Activated naive CD4-positive, alpha-beta T cell treated with anti-CD3 and anti-CD28 coated beads for 36 hours (primary cell): ENCODE data around the gene LMBR1. TPM values are rescaled to one million over a fixed set of nuclear protein-coding genes. Genes with fewer than 3 reads are reported as not detected.

ENCODE experiments used
- CTCF ChIA-PET: fragments of 350-600 bp; sonication (Branson Sonifier 250); formaldehyde crosslinking; loops from one replicate; lab custom pipeline; 2021; ENCODE audit warnings: antibody characterized with exemption; lab: Charles Lee
- DNase-seq: peaks from one replicate; pipeline ENCODE4 v3.0.0-alpha.2; 2020
- H3K27ac Mint-ChIP-seq: one replicate; pipeline ENCODE4 v1.8.0; 2021; ENCODE audit warnings: mild to moderate bottlenecking, mixed read lengths
- H3K27me3 Mint-ChIP-seq: one replicate; pipeline ENCODE4 v1.8.0; 2021; ENCODE audit warnings: low read depth, mixed read lengths
- H3K36me3 Mint-ChIP-seq: one replicate; pipeline ENCODE4 v1.8.0; 2021; ENCODE audit warnings: low read depth, mixed read lengths
- H3K4me1 Mint-ChIP-seq: one replicate; pipeline ENCODE4 v1.8.0; 2021; ENCODE audit warnings: low read depth, mixed read lengths
- H3K4me3 Mint-ChIP-seq: one replicate; pipeline ENCODE4 v1.8.0; 2021; ENCODE audit warnings: mild to moderate bottlenecking, moderate library complexity, mixed read lengths
- H3K9me3 Mint-ChIP-seq: one replicate; pipeline ENCODE4 v1.8.0; 2021; ENCODE audit warnings: mixed read lengths
- intact Hi-C: fragments of 100-400 bp; cut with micrococcal nuclease; formaldehyde crosslinking; loops from one replicate; pipeline ENCODE4 v1.15.1; 2023
- total RNA-seq, 2 experiments: library from RNA; stranded (reverse); gene quantifications; one replicate each; pipeline ENCODE4 v1.2.3, GENCODE V29; 2021

LMBR1 gene
- total RNA-seq, 2 experiments from 2014 or later, result 25.2 to 33.8 TPM

DNA sequence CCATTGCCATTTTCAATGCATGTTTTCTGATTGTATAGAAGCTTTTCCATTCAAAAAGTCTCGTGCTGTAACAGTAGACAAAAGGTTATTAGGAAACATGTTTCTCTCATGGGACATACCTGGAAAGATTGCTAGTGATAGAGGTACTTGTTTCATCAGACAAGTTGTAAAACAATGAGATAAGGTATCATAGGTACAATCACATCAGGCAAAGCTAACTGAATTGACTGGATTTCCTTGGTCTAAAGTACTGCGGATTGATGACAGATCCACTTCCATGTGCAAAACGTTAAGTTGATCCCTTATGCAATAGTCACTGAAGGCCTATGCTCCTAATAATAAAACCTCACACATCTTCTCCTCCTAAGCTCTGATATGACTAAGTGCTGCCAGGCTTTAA, 258.9 kb downstream of the LMBR1 start:
- no peaks in the 10 kb centered on the region for H3K4me1 Mint-ChIP-seq
- peaks cover 4% of the 10 kb centered on the region for H3K27me3 Mint-ChIP-seq
- DNase-seq, result no peak
- intact Hi-C loops, result no loop called here
- CTCF ChIA-PET, result interaction anchor here (1.4 kb wide), 1 partner anchor 19 kb away, joined by 4 read pairs; no protein-coding TSS in a partner anchor
- H3K36me3 Mint-ChIP-seq, result peaks cover 2% of the 10 kb centered on the region
- peaks cover 3% of the 10 kb centered on the region for H3K9me3 Mint-ChIP-seq
- H3K4me3 Mint-ChIP-seq, result no peak overlapping the region
- no peak overlapping the region for H3K27ac Mint-ChIP-seq

DNA sequence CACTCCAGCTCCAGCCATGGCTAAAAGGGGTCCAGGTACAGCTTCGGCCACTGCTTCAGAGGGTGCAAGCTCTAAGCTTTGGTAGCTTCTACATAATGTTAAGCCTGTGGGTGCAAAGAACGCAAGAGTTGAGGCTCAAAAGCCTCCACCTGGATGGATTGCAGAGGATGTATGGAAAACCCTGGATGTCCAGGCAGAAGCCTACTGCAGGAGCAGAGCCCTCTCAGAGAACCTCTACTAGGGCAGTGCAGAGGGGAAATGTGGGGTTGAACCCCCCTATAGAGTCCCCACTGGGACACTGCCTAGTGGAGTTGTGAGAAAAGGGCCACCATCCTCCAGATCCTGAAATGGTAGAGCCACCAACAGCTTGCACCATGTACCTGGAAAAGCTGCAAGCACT, 263.1 kb downstream of the LMBR1 start:
- no peak for DNase-seq
- H3K4me1 Mint-ChIP-seq, result no peaks in the 10 kb centered on the region
- no peak overlapping the region for H3K27ac Mint-ChIP-seq
- H3K36me3 Mint-ChIP-seq, result peaks cover 1% of the 10 kb centered on the region
- H3K27me3 Mint-ChIP-seq, result peaks cover 2% of the 10 kb centered on the region
- peaks cover 15% of the 10 kb centered on the region for H3K9me3 Mint-ChIP-seq
- CTCF ChIA-PET, result no interaction called here
- no peak overlapping the region for H3K4me3 Mint-ChIP-seq
- intact Hi-C loops, result no loop called here

DNA sequence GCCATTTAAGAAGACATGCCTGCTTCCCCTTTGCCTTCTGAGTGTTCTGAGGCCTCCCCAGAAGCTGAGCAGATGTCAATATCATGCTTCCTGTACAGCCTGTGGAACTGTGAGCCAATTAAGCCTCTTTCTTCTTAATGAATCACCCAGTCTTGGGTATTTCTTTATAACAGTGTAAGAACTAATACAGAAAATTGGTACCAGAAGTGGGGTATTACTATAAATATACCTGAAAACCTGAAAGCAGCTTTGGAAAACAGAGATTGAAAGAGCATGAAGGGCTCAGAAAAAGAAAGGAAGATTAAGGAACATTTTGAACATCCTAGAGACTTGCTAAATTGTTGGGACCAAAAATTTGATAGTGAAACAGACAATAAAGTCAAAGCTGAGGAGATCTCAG, 264.4 kb downstream of the LMBR1 start:
- no peak for DNase-seq
- no peak overlapping the region for H3K4me3 Mint-ChIP-seq
- no peaks in the 10 kb centered on the region for H3K4me1 Mint-ChIP-seq
- intact Hi-C loops, result no loop called here
- H3K36me3 Mint-ChIP-seq, result peaks cover 1% of the 10 kb centered on the region
- H3K27ac Mint-ChIP-seq, result no peak overlapping the region
- H3K9me3 Mint-ChIP-seq, result peaks cover 15% of the 10 kb centered on the region
- peaks cover 4% of the 10 kb centered on the region for H3K27me3 Mint-ChIP-seq
- CTCF ChIA-PET, result no interaction called here

Other genes starting within 250 kb of the LMBR1 start
- gene NOM1, start 56.5 kb upstream of the LMBR1 start, total RNA-seq, result 10 to 100 TPM; 26.0 to 28.3 TPM
- under 1 TPM in 1 of 2 experiments, not detected in 1; 0.10 TPM for gene MNX1, start 117.5 kb upstream of the LMBR1 start, total RNA-seq
- gene UBE3C, start 245.7 kb upstream of the LMBR1 start, total RNA-seq, result 10 to 100 TPM; 52.9 to 55.7 TPM